GM18502 (cell line): ENCODE measurements around the gene FAS.

Experiments used
- ATAC-seq: cut with Tn5 transposase; IDR thresholded peaks from one replicate; pipeline ENCODE4 v1.9.1; 2021; ENCODE audit warnings: mild to moderate bottlenecking; ENCODE audit not compliant: unreplicated experiment, poor library complexity

Gene FAS

DNA sequence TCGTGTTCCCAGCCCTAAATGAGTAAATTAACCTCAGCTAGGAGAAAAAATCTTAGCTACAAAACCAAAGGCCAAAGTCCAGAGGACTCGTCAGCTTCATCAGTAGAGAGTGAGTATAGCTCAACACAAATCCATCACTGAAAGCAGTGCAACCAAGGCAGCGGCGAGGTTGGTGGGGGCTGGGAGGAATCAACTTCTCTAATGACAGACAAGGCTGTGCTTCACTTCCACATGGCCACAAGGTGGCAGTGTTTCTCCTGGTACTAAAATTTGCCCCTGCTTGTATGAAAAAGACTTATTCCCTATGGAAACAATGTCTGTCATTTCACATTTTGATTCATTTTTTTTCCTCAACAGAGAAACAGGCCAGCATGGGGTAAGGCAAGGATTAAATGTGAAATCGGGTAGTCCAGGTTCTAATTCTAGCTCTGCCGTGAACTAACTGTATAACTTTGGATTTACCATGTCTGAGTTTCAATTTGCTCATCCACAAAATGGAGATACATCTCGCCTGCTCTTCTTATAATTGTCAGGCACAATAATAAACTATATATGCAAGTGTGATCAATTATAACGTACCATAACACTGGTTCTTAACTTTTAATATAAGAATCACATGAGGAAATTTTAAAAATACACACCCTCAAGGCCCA, 39.3 kb downstream of the FAS start:
- no peak for ATAC-seq

GRCh38 chr10:89030791-89031190, 40.2 kb downstream of the FAS start:
- ATAC-seq, result no peak

GRCh38 chr10:89032141-89032891, 41.7 kb downstream of the FAS start:
- ATAC-seq, result peak; percentile 60

GRCh38 chr10:89035461-89035860, 44.9 kb downstream of the FAS start:
- no peak for ATAC-seq

DNA sequence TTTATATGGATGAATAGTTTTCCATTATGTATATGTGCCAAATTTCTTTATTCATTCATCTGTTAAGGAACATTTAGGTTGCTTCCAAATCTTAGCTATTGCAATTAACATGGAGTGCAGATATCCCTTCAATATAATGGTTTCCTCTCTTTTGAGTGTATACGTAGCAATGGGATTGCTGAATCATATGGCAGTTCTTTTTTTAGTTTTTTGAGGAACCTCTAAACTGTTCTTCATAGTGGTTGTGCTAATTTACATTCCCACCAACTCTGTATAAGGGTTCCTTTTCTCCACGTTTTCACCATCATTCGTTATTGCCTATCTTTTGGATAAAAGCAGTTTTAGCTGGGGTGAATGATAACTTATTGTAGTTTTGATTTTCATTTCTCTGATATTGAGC, 46.5 kb downstream of the FAS start:
- ATAC-seq, result no peak

- ATAC-seq, result no peak
Observed at GRCh38 chr10:89042562-89042961, 52.0 kb downstream of the FAS start.

GRCh38 chr10:89043052-89043451, 52.5 kb downstream of the FAS start:
- no peak for ATAC-seq

GRCh38 chr10:89047397-89047796, 56.8 kb downstream of the FAS start:
- ATAC-seq, result no peak

- ATAC-seq, result no peak
Observed at GRCh38 chr10:89051593-89051992, 61.0 kb downstream of the FAS start.

- no peak for ATAC-seq
Observed at GRCh38 chr10:89053555-89053954, 63.0 kb downstream of the FAS start.

- ATAC-seq, result no peak
Observed at GRCh38 chr10:89055159-89055558, 64.6 kb downstream of the FAS start.

DNA sequence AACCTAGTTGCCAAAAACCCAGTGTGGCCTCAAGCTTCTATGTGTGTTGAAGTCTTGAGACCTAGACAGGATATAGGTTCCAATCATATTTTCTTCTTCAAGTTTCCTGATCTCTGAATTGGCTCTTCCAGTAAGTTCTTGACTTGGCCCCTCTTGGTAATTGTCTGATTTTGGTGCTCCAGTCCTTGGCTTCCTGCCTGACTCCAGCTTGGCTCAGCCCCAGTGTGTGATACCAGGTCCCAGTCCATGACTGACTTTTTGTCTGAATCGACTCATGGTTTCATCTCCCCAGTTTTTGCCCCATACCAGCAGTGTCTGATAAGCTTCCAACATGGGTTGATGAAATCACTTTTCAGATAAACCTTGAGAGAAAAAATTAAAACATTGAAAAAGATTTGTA, 72.3 kb downstream of the FAS start:
- ATAC-seq, result no peak

DNA sequence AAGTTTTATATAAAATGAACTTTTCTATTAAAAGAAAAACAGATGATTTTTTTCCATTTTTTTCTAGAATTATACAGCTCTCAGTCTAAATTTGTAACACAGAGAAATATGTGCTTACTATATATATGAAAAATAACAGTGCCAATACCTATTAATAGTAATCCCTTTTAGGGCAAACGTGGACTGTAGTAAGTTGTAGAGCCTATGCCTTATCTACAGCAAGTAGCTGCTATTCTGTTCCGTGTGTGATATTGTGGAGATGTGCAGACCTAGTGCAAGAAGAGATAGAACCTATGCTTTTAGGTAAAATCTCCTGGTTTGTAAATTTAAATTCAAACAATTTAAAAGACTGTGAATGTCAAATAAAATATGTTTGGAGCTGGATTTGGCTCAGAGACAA, 72.9 kb downstream of the FAS start:
- no peak for ATAC-seq

GRCh38 chr10:89064748-89065147, 74.2 kb downstream of the FAS start:
- ATAC-seq, result no peak
